HL-60/S4 treated with phorbol 12-myristate 13-acetate at 8.2 ng/mL for 4 days and 3 days (cell line): Measurements from ENCODE around the gene ARID2.

Experiments used
- in situ Hi-C: fragments of 300-500 bp; cut with MboI; formaldehyde crosslinking; loops from 2 replicates; pipeline ENCODE4 v1.15.0; 2022; ENCODE audit warnings: low sequenced_read_pairs

The ARID2 gene

GRCh38 chr12:45849289-45849688, 119.8 kb downstream of the ARID2 start:
- in situ Hi-C loops: no loop called here

GRCh38 chr12:45850302-45850701, 120.8 kb downstream of the ARID2 start:
- in situ Hi-C loops: no loop called here

- in situ Hi-C loops: no loop called here
Observed at GRCh38 chr12:45852508-45852907, 123.0 kb downstream of the ARID2 start.

GRCh38 chr12:45853550-45853949, 124.0 kb downstream of the ARID2 start:
- in situ Hi-C loops: no loop called here

- in situ Hi-C loops: no loop called here
Observed at GRCh38 chr12:45863332-45863731, 133.8 kb downstream of the ARID2 start.

GRCh38 chr12:45866299-45866698, 136.8 kb downstream of the ARID2 start:
- in situ Hi-C loops: no loop called here

- in situ Hi-C loops: no loop called here
Observed at GRCh38 chr12:45872446-45872845, 142.9 kb downstream of the ARID2 start.

GRCh38 chr12:45877069-45877468, 147.6 kb downstream of the ARID2 start:
- in situ Hi-C loops: no loop called here

- in situ Hi-C loops: no loop called here
Observed at GRCh38 chr12:45878630-45879255, 149.2 kb downstream of the ARID2 start.

- in situ Hi-C loops: no loop called here
Observed at GRCh38 chr12:45879363-45879895, 149.9 kb downstream of the ARID2 start.

- in situ Hi-C loops: no loop called here
Observed at GRCh38 chr12:45880533-45880932, 151.0 kb downstream of the ARID2 start.

GRCh38 chr12:45883187-45883586, 153.7 kb downstream of the ARID2 start:
- in situ Hi-C loops: no loop called here

GRCh38 chr12:45886685-45887084, 157.2 kb downstream of the ARID2 start:
- in situ Hi-C loops: no loop called here

GRCh38 chr12:45887544-45887943, 158.0 kb downstream of the ARID2 start:
- in situ Hi-C loops: no loop called here

- in situ Hi-C loops: no loop called here
Observed at GRCh38 chr12:45890276-45890675, 160.8 kb downstream of the ARID2 start.

- in situ Hi-C loops: no loop called here
Observed at GRCh38 chr12:45893240-45893639, 163.7 kb downstream of the ARID2 start.

- in situ Hi-C loops: no loop called here
Observed at GRCh38 chr12:45895961-45896360, 166.5 kb downstream of the ARID2 start.

- in situ Hi-C loops: no loop called here
Observed at GRCh38 chr12:45898094-45898493, 168.6 kb downstream of the ARID2 start.

GRCh38 chr12:45907955-45908354, 178.4 kb downstream of the ARID2 start:
- in situ Hi-C loops: no loop called here

- in situ Hi-C loops: no loop called here
Observed at GRCh38 chr12:45909041-45909713, 179.7 kb downstream of the ARID2 start.

GRCh38 chr12:45912774-45913173, 183.3 kb downstream of the ARID2 start:
- in situ Hi-C loops: no loop called here

- in situ Hi-C loops: no loop called here
Observed at GRCh38 chr12:45913631-45914030, 184.1 kb downstream of the ARID2 start.
